Esophagus muscularis mucosa (tissue), 4 donors: ENCODE measurements around the gene HHATL. TPM values are rescaled to one million over a fixed set of nuclear protein-coding genes. Genes with fewer than 3 reads are reported as not detected.
A peak's percentile ranks its signal among the peaks of the same experiment; 100 is the strongest.

Experiments used
- DNase-seq: peaks from one replicate; pipeline ENCODE4 v3.0.0-alpha.2; 2017; ENCODE audit errors: extremely low spot score
- H3K27ac ChIP-seq, 4 donors: fragments of 200-600 bp; sonication (generic); replicated peaks in 1 of 4; 1 replicate in 3 of 4; 2 replicates in 1 of 4; pipeline ENCODE4 v1.5.1; 2016 to 2019; ENCODE audit warnings: mild to moderate bottlenecking in 1 of 4
- H3K27me3 ChIP-seq, 4 donors: fragments of 200-600 bp; sonication (generic); one replicate each; pipeline versions ENCODE4 v1.5.1 to v1.6.0; 2016 to 2019
- H3K36me3 ChIP-seq, 4 donors: fragments of 200-600 bp; sonication (generic); one replicate each; pipeline ENCODE4 v1.5.1; 2016 to 2019
- H3K4me1 ChIP-seq, 4 donors: fragments of 200-600 bp; sonication (generic); one replicate each; pipeline ENCODE4 v1.5.1; 2016 to 2019
- H3K4me3 ChIP-seq, 4 donors: fragments of 200-600 bp; sonication (generic); 1 replicate in 2 of 4; 2 replicates in 2 of 4; pipeline ENCODE4 v1.5.1; 2016 to 2019; ENCODE audit warnings: mild to moderate bottlenecking in 4 of 4, moderate library complexity in 1 of 4
- H3K9me3 ChIP-seq, 4 donors: fragments of 200-600 bp; sonication (generic); 1 replicate in 3 of 4; 2 replicates in 1 of 4; pipeline ENCODE4 v1.5.1; 2016 to 2019
- CTCF ChIP-seq, 3 experiments: fragments of 200-600 bp in 2 of 3; fragments of 450-650 bp in 1 of 3; sonication (generic) in 2 of 3; IDR thresholded peaks; one replicate each; pipeline ENCODE4 v1.5.1; 2017 to 2019; ENCODE audit warnings: antibody characterized with exemption in 3 of 3, mild to moderate bottlenecking in 2 of 3, moderate library complexity in 1 of 3
- EP300 ChIP-seq: sonication (generic); formaldehyde crosslinking; IDR thresholded peaks from one replicate; pipeline ENCODE4 v1.6.1; 2017; ENCODE audit warnings: antibody characterized with exemption
- POLR2A ChIP-seq: fragments of 450-650 bp; IDR thresholded peaks from one replicate; pipeline ENCODE4 v1.6.1; 2017; ENCODE audit warnings: antibody characterized with exemption, moderate library complexity, mild to moderate bottlenecking, low read depth
- POLR2AphosphoS5 ChIP-seq, 2 donors: sonication (generic); formaldehyde crosslinking; IDR thresholded peaks; one replicate each; pipeline ENCODE4 v1.6.1; 2017; ENCODE audit warnings: antibody characterized with exemption in 2 of 2
- WGBS: methylation state at CpG from one replicate; pipeline ENCODE4 v1.1.5; 2018; 5-methylcytosine and 5-hydroxymethylcytosine counted together
- intact Hi-C: fragments of 100-400 bp; cut with DNase I; formaldehyde crosslinking; loops from one replicate; pipeline ENCODE4 v1.15.1; 2023
- total RNA-seq, 4 donors: library from RNA; depleted of rRNA; stranded (reverse); fragments of >200 nt; gene quantifications; one replicate each; pipeline versions ENCODE4 v1.1.0 to v1.2.1, GENCODE V29; 2016

HHATL gene
- 1 to 10 TPM in 1 of 4 donors, not detected in 3; 1.5 TPM for total RNA-seq

- no peak within 1 kb of the TSS for H3K27ac ChIP-seq
- 80% methylated on average over 7 of the region's 21 CpGs for WGBS
- no peak for DNase-seq
- H3K36me3 ChIP-seq = no peaks in the 10 kb centered on the region
- no peak within 1 kb of the TSS for H3K4me3 ChIP-seq
- peaks cover 0 to 10% (median 0%) of the 10 kb centered on the region in 4 donors for H3K4me1 ChIP-seq
- H3K9me3 ChIP-seq = no peaks in the 10 kb centered on the region
- intact Hi-C loops = no loop called here
- TF ChIP-seq EP300 (no peak), CTCF (IDR thresholded peaks at IDR 0.05) (no peak), POLR2AphosphoS5 (IDR thresholded peaks at IDR 0.05) (no peak)
- H3K27me3 ChIP-seq = peaks cover 0 to 10% (median 0%) of the 10 kb centered on the region in 4 donors
These were observed at the start of gene HHATL for GRCh38 chr3:42702066-42702951. Gene HHATL (minus strand): TSS chr3:42702798. CDS start chr3:42700826, 1,972 bp downstream.

- Histone ChIP-seq H3K36me3 (peaks cover 0 to 3% (median 0%) of the 10 kb centered on the region in 4 donors), H3K4me1 (peaks cover 15 to 49% (median 43%) of the 10 kb centered on the region in 4 donors), H3K9me3 (no peaks in the 10 kb centered on the region), H3K27ac (no peak overlapping the region), H3K27me3 (no peaks in the 10 kb centered on the region), H3K4me3 (no peak overlapping the region)
- DNase-seq = no peak
- TF ChIP-seq CTCF (IDR thresholded peaks at IDR 0.05) = no peak
- no peak for TF ChIP-seq POLR2A
- TF ChIP-seq EP300 = no peak
- no peak for TF ChIP-seq POLR2AphosphoS5 (IDR thresholded peaks at IDR 0.05)
- 65% methylated on average over 9 of the region's 9 CpGs for WGBS
- intact Hi-C loops = loop anchor here (5.0 kb wide), 1 partner anchor 169 kb away; the partner anchor contains the start of gene SEC22C
These were observed 49.0 kb upstream of the HHATL start for GRCh38 chr3:42751609-42752008.

GRCh38 chr3:42750834-42751233, 48.2 kb upstream of the HHATL start:
- no peak overlapping the region for H3K4me3 ChIP-seq
- H3K4me1 ChIP-seq = peaks cover 23 to 57% (median 50%) of the 10 kb centered on the region in 4 donors
- H3K9me3 ChIP-seq = no peaks in the 10 kb centered on the region
- 85% methylated on average over 4 of the region's 7 CpGs for WGBS
- no peak for DNase-seq
- no peaks in the 10 kb centered on the region for H3K27me3 ChIP-seq
- no peak overlapping the region for H3K27ac ChIP-seq
- no peak for TF ChIP-seq POLR2AphosphoS5 (IDR thresholded peaks at IDR 0.05)
- no peak for TF ChIP-seq POLR2A
- no peak for TF ChIP-seq EP300
- TF ChIP-seq CTCF (IDR thresholded peaks at IDR 0.05) = no peak
- intact Hi-C loops = loop anchor here (5.0 kb wide), 1 partner anchor 169 kb away; the partner anchor contains the start of gene SEC22C
- H3K36me3 ChIP-seq = peaks cover 0 to 3% (median 0%) of the 10 kb centered on the region in 4 donors

GRCh38 chr3:42749753-42750231, 47.2 kb upstream of the HHATL start:
- no peak overlapping the region for H3K4me3 ChIP-seq
- TF ChIP-seq POLR2A (no peak), CTCF (IDR thresholded peaks at IDR 0.05) (peak; percentile 24 to 44 (median 32))
- peaks cover 0 to 3% (median 0%) of the 10 kb centered on the region in 4 donors for H3K36me3 ChIP-seq
- intact Hi-C loops = loop anchor here (5.0 kb wide), 2 partner anchors 147 to 167 kb away; partner anchors contain the start of genes NKTR and SEC22C
- peaks cover 31 to 67% (median 61%) of the 10 kb centered on the region in 4 donors for H3K4me1 ChIP-seq
- no peaks in the 10 kb centered on the region for H3K27me3 ChIP-seq
- WGBS = 64% methylated on average over 10 of the region's 10 CpGs
- peak overlapping the region; percentile 23 to 81 (median 72) for H3K27ac ChIP-seq
- no peak for DNase-seq
- no peaks in the 10 kb centered on the region for H3K9me3 ChIP-seq
